ENCODE measurements around the gene POMZP3.
"Not testable (repeated sequence)": the region's sequence is repeated elsewhere in the genome, so short reads cannot be mapped to it uniquely, and the experiment has no call there.

DNA sequence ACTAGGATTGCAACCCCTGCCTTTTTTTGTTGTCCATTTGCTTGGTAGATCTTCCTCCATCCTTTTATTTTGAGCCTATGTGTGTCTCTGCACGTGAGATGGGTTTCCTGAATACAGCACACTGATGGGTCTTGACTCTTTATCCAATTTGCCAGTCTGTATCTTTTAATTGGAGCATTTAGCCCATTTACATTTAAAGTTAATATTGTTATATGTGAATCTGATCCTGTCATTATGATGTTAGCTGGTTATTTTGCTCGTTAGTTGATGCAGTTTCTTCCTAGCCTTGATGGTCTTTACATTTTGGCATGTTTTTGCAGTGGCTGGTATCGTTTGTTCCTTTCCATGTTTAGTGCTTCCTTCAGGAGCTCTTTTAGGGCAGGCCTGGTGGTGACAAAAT, 62.1 kb downstream of the POMZP3 start:
- TF ChIP-seq CTCF (IDR thresholded peaks at IDR 0.05; ENCODE audit: poor library complexity, severe bottlenecking); EZH2 (IDR thresholded peaks at IDR 0.05; ENCODE audit: borderline replicate concordance, insufficient read depth, low read length, poor library complexity, severe bottlenecking); SMC3 (conservative IDR thresholded peaks at IDR 0.05; ENCODE audit: poor library complexity); TAF1 (IDR thresholded peaks at IDR 0.05; ENCODE audit: low read depth); EP300 (conservative IDR thresholded peaks at IDR 0.05; ENCODE audit: poor library complexity, severe bottlenecking): not testable (repeated sequence)
- TF ChIP-seq, protein P1, sequence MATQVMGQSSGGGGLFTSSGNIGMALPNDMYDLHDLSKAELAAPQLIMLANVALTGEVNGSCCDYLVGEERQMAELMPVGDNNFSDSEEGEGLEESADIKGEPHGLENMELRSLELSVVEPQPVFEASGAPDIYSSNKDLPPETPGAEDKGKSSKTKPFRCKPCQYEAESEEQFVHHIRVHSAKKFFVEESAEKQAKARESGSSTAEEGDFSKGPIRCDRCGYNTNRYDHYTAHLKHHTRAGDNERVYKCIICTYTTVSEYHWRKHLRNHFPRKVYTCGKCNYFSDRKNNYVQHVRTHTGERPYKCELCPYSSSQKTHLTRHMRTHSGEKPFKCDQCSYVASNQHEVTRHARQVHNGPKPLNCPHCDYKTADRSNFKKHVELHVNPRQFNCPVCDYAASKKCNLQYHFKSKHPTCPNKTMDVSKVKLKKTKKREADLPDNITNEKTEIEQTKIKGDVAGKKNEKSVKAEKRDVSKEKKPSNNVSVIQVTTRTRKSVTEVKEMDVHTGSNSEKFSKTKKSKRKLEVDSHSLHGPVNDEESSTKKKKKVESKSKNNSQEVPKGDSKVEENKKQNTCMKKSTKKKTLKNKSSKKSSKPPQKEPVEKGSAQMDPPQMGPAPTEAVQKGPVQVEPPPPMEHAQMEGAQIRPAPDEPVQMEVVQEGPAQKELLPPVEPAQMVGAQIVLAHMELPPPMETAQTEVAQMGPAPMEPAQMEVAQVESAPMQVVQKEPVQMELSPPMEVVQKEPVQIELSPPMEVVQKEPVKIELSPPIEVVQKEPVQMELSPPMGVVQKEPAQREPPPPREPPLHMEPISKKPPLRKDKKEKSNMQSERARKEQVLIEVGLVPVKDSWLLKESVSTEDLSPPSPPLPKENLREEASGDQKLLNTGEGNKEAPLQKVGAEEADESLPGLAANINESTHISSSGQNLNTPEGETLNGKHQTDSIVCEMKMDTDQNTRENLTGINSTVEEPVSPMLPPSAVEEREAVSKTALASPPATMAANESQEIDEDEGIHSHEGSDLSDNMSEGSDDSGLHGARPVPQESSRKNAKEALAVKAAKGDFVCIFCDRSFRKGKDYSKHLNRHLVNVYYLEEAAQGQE (IDR thresholded peaks at IDR 0.05; ENCODE audit: borderline replicate concordance) = not testable (repeated sequence)
